ENCODE data around the gene FANCF. TPM values are rescaled to one million over a fixed set of nuclear protein-coding genes. Genes with fewer than 3 reads are reported as not detected.

Gene FANCF
- total and polyA plus RNA-seq, 4 donors = 5.4 to 12.8 (median 8.8) TPM

GRCh38 chr11:22624742-22625447 is 728 bp downstream of the FANCF start:
- WGBS, 2 donors = 5 to 6% methylated on average over 31 of the region's 31 CpGs
- DNase-seq = peak in 2 of 3 donors; percentile 75 to 80
- Histone ChIP-seq H3K36me3 (ENCODE audit: control insufficient read depth in 4 of 4, insufficient read depth in 4 of 4, low read length in 4 of 4) (no peaks in the 10 kb centered on the region), H3K4me1 (ENCODE audit: control insufficient read depth in 5 of 5, insufficient read depth in 5 of 5, low read length in 5 of 5) (peaks cover 0 to 18% (median 2%) of the 10 kb centered on the region in 5 donors), H3K27ac (ENCODE audit: low read depth in 1 of 2, low read length in 1 of 2) (peak overlapping the region; percentile 91 to 97), H3K9me3 (ENCODE audit: control insufficient read depth in 4 of 4, insufficient read depth in 3 of 4, low read length in 3 of 4) (no peaks in the 10 kb centered on the region), H3K9ac (ENCODE audit: insufficient read depth in 1 of 2, low read length in 2 of 2) (peak overlapping the region; percentile 69 to 92), H3K27me3 (ENCODE audit: control insufficient read depth in 3 of 3, insufficient read depth in 3 of 3, low read length in 2 of 3) (no peaks in the 10 kb centered on the region), H3K4me3 (peak overlapping the region; percentile 87)
- peak; percentile 73 for ATAC-seq (ENCODE audit: insufficient read depth, low FRiP score)
- TF ChIP-seq, protein P1, sequence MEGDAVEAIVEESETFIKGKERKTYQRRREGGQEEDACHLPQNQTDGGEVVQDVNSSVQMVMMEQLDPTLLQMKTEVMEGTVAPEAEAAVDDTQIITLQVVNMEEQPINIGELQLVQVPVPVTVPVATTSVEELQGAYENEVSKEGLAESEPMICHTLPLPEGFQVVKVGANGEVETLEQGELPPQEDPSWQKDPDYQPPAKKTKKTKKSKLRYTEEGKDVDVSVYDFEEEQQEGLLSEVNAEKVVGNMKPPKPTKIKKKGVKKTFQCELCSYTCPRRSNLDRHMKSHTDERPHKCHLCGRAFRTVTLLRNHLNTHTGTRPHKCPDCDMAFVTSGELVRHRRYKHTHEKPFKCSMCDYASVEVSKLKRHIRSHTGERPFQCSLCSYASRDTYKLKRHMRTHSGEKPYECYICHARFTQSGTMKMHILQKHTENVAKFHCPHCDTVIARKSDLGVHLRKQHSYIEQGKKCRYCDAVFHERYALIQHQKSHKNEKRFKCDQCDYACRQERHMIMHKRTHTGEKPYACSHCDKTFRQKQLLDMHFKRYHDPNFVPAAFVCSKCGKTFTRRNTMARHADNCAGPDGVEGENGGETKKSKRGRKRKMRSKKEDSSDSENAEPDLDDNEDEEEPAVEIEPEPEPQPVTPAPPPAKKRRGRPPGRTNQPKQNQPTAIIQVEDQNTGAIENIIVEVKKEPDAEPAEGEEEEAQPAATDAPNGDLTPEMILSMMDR (IDR thresholded peaks at IDR 0.05; ENCODE audit: control extremely low read depth, extremely low read depth) = peak; percentile 7

DNA sequence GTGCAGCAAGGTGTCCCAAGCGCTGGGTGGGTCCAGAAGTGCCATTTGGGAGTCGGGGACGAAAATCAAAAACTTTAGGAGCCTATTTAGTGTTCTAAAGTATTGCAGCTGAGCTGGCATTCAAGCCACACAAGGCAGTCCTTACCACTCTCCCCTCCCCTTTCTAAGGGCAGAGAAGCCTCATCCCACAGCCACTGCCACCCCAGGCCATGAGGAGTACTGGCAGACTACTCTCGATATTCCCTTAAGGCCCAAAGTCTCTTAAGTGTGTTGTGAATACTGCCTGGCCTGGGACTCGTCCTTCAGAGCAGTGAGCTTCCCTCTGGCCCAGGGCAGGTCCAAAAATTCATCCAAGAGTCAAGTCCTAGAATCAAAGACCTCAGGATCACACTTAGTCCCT is 7.8 kb downstream of the FANCF start:
- H3K36me3 ChIP-seq (ENCODE audit: control insufficient read depth in 4 of 4, insufficient read depth in 4 of 4, low read length in 4 of 4) = no peaks in the 10 kb centered on the region
- H3K4me1 ChIP-seq (ENCODE audit: control insufficient read depth in 5 of 5, insufficient read depth in 5 of 5, low read length in 5 of 5) = no peaks in the 10 kb centered on the region
- TF ChIP-seq, protein P1 (IDR thresholded peaks at IDR 0.05; ENCODE audit: control extremely low read depth, extremely low read depth) = no peak
- no peak for DNase-seq
- H3K9me3 ChIP-seq (ENCODE audit: control insufficient read depth in 4 of 4, insufficient read depth in 3 of 4, low read length in 3 of 4) = no peaks in the 10 kb centered on the region
- WGBS, 2 donors = 91 to 93% methylated on average over 5 of the region's 5 CpGs
- ATAC-seq (ENCODE audit: insufficient read depth, low FRiP score) = no peak
- no peak overlapping the region for H3K27ac ChIP-seq (ENCODE audit: low read depth in 1 of 2, low read length in 1 of 2)
- H3K9ac ChIP-seq (ENCODE audit: insufficient read depth in 1 of 2, low read length in 2 of 2) = no peak overlapping the region
- no peaks in the 10 kb centered on the region for H3K27me3 ChIP-seq (ENCODE audit: control insufficient read depth in 3 of 3, insufficient read depth in 3 of 3, low read length in 2 of 3)
- H3K4me3 ChIP-seq = no peak overlapping the region

DNA sequence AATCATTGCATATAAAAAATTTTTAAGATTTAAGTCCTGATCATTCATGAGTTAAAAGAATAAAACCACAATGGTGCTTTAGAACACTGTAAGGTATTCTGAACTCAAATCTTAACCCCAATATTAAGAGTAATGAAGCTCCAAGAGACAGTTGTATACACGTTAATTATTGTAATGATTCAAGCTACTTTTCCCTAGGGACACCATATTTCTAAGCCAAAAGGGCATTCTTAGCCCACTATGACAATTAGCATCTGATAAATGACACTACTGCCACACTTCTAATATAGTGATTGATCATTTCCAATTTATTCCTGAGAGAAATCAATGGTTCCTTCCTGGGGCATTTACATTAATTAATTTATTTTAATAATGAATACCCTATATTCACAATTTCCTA is 21.7 kb downstream of the FANCF start:
- 55 to 68% methylated on average over 1 of the region's 1 CpG for WGBS, 2 donors
- Histone ChIP-seq H3K4me1 (ENCODE audit: control insufficient read depth in 5 of 5, insufficient read depth in 5 of 5, low read length in 5 of 5) (no peaks in the 10 kb centered on the region), H3K36me3 (ENCODE audit: control insufficient read depth in 4 of 4, insufficient read depth in 4 of 4, low read length in 4 of 4) (no peaks in the 10 kb centered on the region), H3K27ac (ENCODE audit: low read depth in 1 of 2, low read length in 1 of 2) (no peak overlapping the region), H3K4me3 (no peak overlapping the region), H3K9me3 (ENCODE audit: control insufficient read depth in 4 of 4, insufficient read depth in 3 of 4, low read length in 3 of 4) (peaks cover 0 to 1% (median 0%) of the 10 kb centered on the region in 4 donors), H3K27me3 (ENCODE audit: control insufficient read depth in 3 of 3, insufficient read depth in 3 of 3, low read length in 2 of 3) (no peaks in the 10 kb centered on the region), H3K9ac (ENCODE audit: insufficient read depth in 1 of 2, low read length in 2 of 2) (no peak overlapping the region)
- TF ChIP-seq, protein P1 (IDR thresholded peaks at IDR 0.05; ENCODE audit: control extremely low read depth, extremely low read depth) = no peak
- no peak for ATAC-seq (ENCODE audit: insufficient read depth, low FRiP score)
- no peak for DNase-seq

- H3K36me3 ChIP-seq (ENCODE audit: control insufficient read depth in 4 of 4, insufficient read depth in 4 of 4, low read length in 4 of 4) = no peaks in the 10 kb centered on the region
- peaks cover 0 to 1% (median 0%) of the 10 kb centered on the region in 4 donors for H3K9me3 ChIP-seq (ENCODE audit: control insufficient read depth in 4 of 4, insufficient read depth in 3 of 4, low read length in 3 of 4)
- ATAC-seq (ENCODE audit: insufficient read depth, low FRiP score) (no peak), DNase-seq (no peak)
- H3K4me3 ChIP-seq = no peak overlapping the region
- H3K27me3 ChIP-seq (ENCODE audit: control insufficient read depth in 3 of 3, insufficient read depth in 3 of 3, low read length in 2 of 3) = no peaks in the 10 kb centered on the region
- H3K9ac ChIP-seq (ENCODE audit: insufficient read depth in 1 of 2, low read length in 2 of 2) = no peak overlapping the region
- TF ChIP-seq, protein P1 (IDR thresholded peaks at IDR 0.05; ENCODE audit: control extremely low read depth, extremely low read depth) = no peak
- H3K27ac ChIP-seq (ENCODE audit: low read depth in 1 of 2, low read length in 1 of 2) = no peak overlapping the region
- no peaks in the 10 kb centered on the region for H3K4me1 ChIP-seq (ENCODE audit: control insufficient read depth in 5 of 5, insufficient read depth in 5 of 5, low read length in 5 of 5)
Measured at GRCh38 chr11:22602504-22602903, 23.1 kb downstream of the FANCF start.

Data from lung (tissue), 12 donors.